ENCODE results near the gene MBNL2. TPM values are rescaled to one million over a fixed set of nuclear protein-coding genes. Genes with fewer than 3 reads are reported as not detected.

Gene MBNL2
- total RNA-seq, 4 donors from 2014 or later, result 50.7 to 115 (median 72.0) TPM

GRCh38 chr13:97273341-97273831, 51.3 kb downstream of the MBNL2 start:
- no peak for DNase-seq
- TF ChIP-seq POLR2A (IDR thresholded peaks at IDR 0.05), result no peak
- no peak for TF ChIP-seq CTCF (IDR thresholded peaks at IDR 0.05)
- H3K27me3 ChIP-seq, result no peaks in the 10 kb centered on the region
- no peaks in the 10 kb centered on the region for H3K36me3 ChIP-seq
- H3K4me1 ChIP-seq, result peaks cover 4 to 19% of the 10 kb centered on the region in 2 donors
- H3K27ac ChIP-seq, result peak overlapping the region; percentile 71 to 72
- intact Hi-C loops (cut with DNase I; ENCODE audit: low total_unique reads), result no loop called here
- no peaks in the 10 kb centered on the region for H3K9me3 ChIP-seq
- no peak overlapping the region for H3K4me3 ChIP-seq

GRCh38 chr13:97274829-97275649, 52.9 kb downstream of the MBNL2 start:
- Histone ChIP-seq H3K9me3 (no peaks in the 10 kb centered on the region), H3K4me1 (peaks cover 4 to 26% of the 10 kb centered on the region in 2 donors), H3K4me3 (no peak overlapping the region), H3K27ac (peak overlapping the region; percentile 71 to 72), H3K36me3 (no peaks in the 10 kb centered on the region), H3K27me3 (no peaks in the 10 kb centered on the region)
- TF ChIP-seq POLR2A (IDR thresholded peaks at IDR 0.05), result no peak
- no peak for TF ChIP-seq CTCF (IDR thresholded peaks at IDR 0.05)
- intact Hi-C loops (cut with DNase I; ENCODE audit: low total_unique reads), result no loop called here
- no peak for DNase-seq

- TF ChIP-seq POLR2A (IDR thresholded peaks at IDR 0.05), result no peak
- no peak for TF ChIP-seq CTCF (IDR thresholded peaks at IDR 0.05)
- DNase-seq, result no peak
- intact Hi-C loops (cut with DNase I; ENCODE audit: low total_unique reads), result no loop called here
- no peaks in the 10 kb centered on the region for H3K27me3 ChIP-seq
- H3K9me3 ChIP-seq, result no peaks in the 10 kb centered on the region
- no peak overlapping the region for H3K4me3 ChIP-seq
- H3K36me3 ChIP-seq, result no peaks in the 10 kb centered on the region
- peaks cover 4 to 35% of the 10 kb centered on the region in 2 donors for H3K4me1 ChIP-seq
- H3K27ac ChIP-seq, result peak overlapping the region; percentile 16 to 82
Observed at GRCh38 chr13:97275776-97276501, 53.8 kb downstream of the MBNL2 start.

GRCh38 chr13:97276862-97277269, 54.7 kb downstream of the MBNL2 start:
- H3K4me3 ChIP-seq, result no peak overlapping the region
- DNase-seq, result no peak
- peaks cover 4 to 37% of the 10 kb centered on the region in 2 donors for H3K4me1 ChIP-seq
- no peaks in the 10 kb centered on the region for H3K27me3 ChIP-seq
- no peaks in the 10 kb centered on the region for H3K36me3 ChIP-seq
- H3K9me3 ChIP-seq, result no peaks in the 10 kb centered on the region
- TF ChIP-seq CTCF (IDR thresholded peaks at IDR 0.05) (no peak), POLR2A (IDR thresholded peaks at IDR 0.05) (no peak)
- intact Hi-C loops (cut with DNase I; ENCODE audit: low total_unique reads), result no loop called here
- H3K27ac ChIP-seq, result peak overlapping the region; percentile 12 to 82

Data from uterus (tissue), 4 donors.